Activated T-cell treated with anti-CD3 and anti-CD28 coated beads for 1 hour (primary cell): ENCODE data around the gene PUM1.
A peak's percentile ranks its signal among the peaks of the same experiment; 100 is the strongest.

Experiments
- DNase-seq: peaks from one replicate; pipeline ENCODE4 v3.0.0-alpha.2; 2020; ENCODE audit warnings: low read depth

Gene PUM1

GRCh38 chr1:30929135-30929889, 136.2 kb downstream of the PUM1 start:
- peak; percentile 32 for DNase-seq

GRCh38 chr1:30928789-30929134, 136.8 kb downstream of the PUM1 start:
- no peak for DNase-seq

- no peak for DNase-seq
Measured at GRCh38 chr1:30928171-30928570, 137.3 kb downstream of the PUM1 start.

GRCh38 chr1:30927448-30927847, 138.1 kb downstream of the PUM1 start:
- no peak for DNase-seq

- no peak for DNase-seq
Measured at GRCh38 chr1:30923597-30923996, 141.9 kb downstream of the PUM1 start.

GRCh38 chr1:30920827-30921226, 144.7 kb downstream of the PUM1 start:
- DNase-seq, result no peak

GRCh38 chr1:30919025-30919881, 146.3 kb downstream of the PUM1 start:
- DNase-seq, result no peak

- no peak for DNase-seq
Measured at GRCh38 chr1:30916296-30916695, 149.2 kb downstream of the PUM1 start.

GRCh38 chr1:30915491-30916230, 149.9 kb downstream of the PUM1 start:
- no peak for DNase-seq

GRCh38 chr1:30914931-30915330, 150.6 kb downstream of the PUM1 start:
- no peak for DNase-seq

- DNase-seq, result no peak
Measured at GRCh38 chr1:30914587-30914922, 151.0 kb downstream of the PUM1 start.

GRCh38 chr1:30912913-30913652, 152.4 kb downstream of the PUM1 start:
- DNase-seq, result no peak

- DNase-seq, result no peak
Measured at GRCh38 chr1:30912224-30912623, 153.3 kb downstream of the PUM1 start.

- DNase-seq, result peak; percentile 44
Measured at GRCh38 chr1:30911059-30911954, 154.2 kb downstream of the PUM1 start.

- no peak for DNase-seq
Measured at GRCh38 chr1:30909365-30910068, 156.0 kb downstream of the PUM1 start.

GRCh38 chr1:30908696-30909364, 156.7 kb downstream of the PUM1 start, which contains the start of gene SDC3:
Gene SDC3, minus strand, starts transcription at chr1:30908758. Its CDS starts 172 bp downstream, at chr1:30908586.
- no peak for DNase-seq

GRCh38 chr1:30908316-30908695, 157.2 kb downstream of the PUM1 start:
- no peak for DNase-seq

- no peak for DNase-seq
Measured at GRCh38 chr1:30907481-30908315, 157.8 kb downstream of the PUM1 start.
